GM12875 (cell line): ENCODE results near the gene PATJ.

Experiments used
- H3K4me3 ChIP-seq: one replicate; pipeline ENCODE4 v1.5.1; 2011; ENCODE audit warnings: low read depth, low read length, control low read depth
- CTCF ChIP-seq: IDR thresholded peaks from 2 replicates; pipeline ENCODE4 v1.5.1; 2011; ENCODE audit warnings: low read depth, mild to moderate bottlenecking, control low read depth, inconsistent platforms, low read length, moderate library complexity, borderline replicate concordance; ENCODE audit not compliant: insufficient read depth

PATJ gene

GRCh38 chr1:61992257-61992656 lies 250.0 kb downstream of the PATJ start:
- no peak overlapping the region for H3K4me3 ChIP-seq
- no peak for TF ChIP-seq CTCF

- no peak for TF ChIP-seq CTCF
- no peak overlapping the region for H3K4me3 ChIP-seq
Measured at GRCh38 chr1:61993331-61993961, 251.2 kb downstream of the PATJ start.

GRCh38 chr1:61995641-61996040 lies 253.4 kb downstream of the PATJ start:
- no peak overlapping the region for H3K4me3 ChIP-seq
- TF ChIP-seq CTCF = no peak

GRCh38 chr1:61997123-61997522 lies 254.8 kb downstream of the PATJ start:
- no peak overlapping the region for H3K4me3 ChIP-seq
- TF ChIP-seq CTCF = no peak

GRCh38 chr1:62003777-62004176 lies 261.5 kb downstream of the PATJ start:
- no peak overlapping the region for H3K4me3 ChIP-seq
- TF ChIP-seq CTCF = no peak

GRCh38 chr1:62006690-62007089 lies 264.4 kb downstream of the PATJ start:
- no peak overlapping the region for H3K4me3 ChIP-seq
- no peak for TF ChIP-seq CTCF

- no peak overlapping the region for H3K4me3 ChIP-seq
- no peak for TF ChIP-seq CTCF
Measured at GRCh38 chr1:62011006-62011405, 268.7 kb downstream of the PATJ start.
